Frontal cortex (tissue), 1 donor: ENCODE data around the gene LRCH4. TPM values are rescaled to one million over a fixed set of nuclear protein-coding genes. Genes with fewer than 3 reads are reported as not detected.

Source experiments
- small RNA-seq: library from RNA; depleted of rRNA; stranded (forward); fragments of <200 nt; gene quantifications from one replicate; pipeline ENCODE3, GENCODE V24; 2014
- total RNA-seq: library from RNA; depleted of rRNA; stranded (reverse); fragments of >200 nt; gene quantifications from one replicate; pipeline ENCODE4 v1.2.3, GENCODE V29; 2014

The LRCH4 gene
- total RNA-seq, 1 donor from 2014 or later, result 6.1 TPM

Small RNAs within 50 kb of the gene (small RNA-seq; reads per million reads assigned to genes)
- gene RN7SL416P (not detected), gene SAP25 (not detected)

Other genes starting within 250 kb of the LRCH4 start
- gene PILRB, start 228.0 kb downstream of the LRCH4 start, total RNA-seq, result 9.0 TPM
- 0.82 TPM for gene PILRA, start 212.6 kb downstream of the LRCH4 start, total RNA-seq
- 2.0 TPM for gene ZCWPW1, start 157.4 kb downstream of the LRCH4 start, total RNA-seq
- gene MEPCE, start 156.3 kb downstream of the LRCH4 start, total RNA-seq, result 27.7 TPM
- 7.3 TPM for gene PPP1R35, start 149.6 kb downstream of the LRCH4 start, total RNA-seq
- gene SPACDR, start 121.9 kb downstream of the LRCH4 start, total RNA-seq, result not detected
- 7.3 TPM for gene TSC22D4, start 106.9 kb downstream of the LRCH4 start, total RNA-seq
- gene NYAP1, start 102.2 kb downstream of the LRCH4 start, total RNA-seq, result 55.0 TPM
- 2.0 TPM for gene AGFG2, start 46.9 kb downstream of the LRCH4 start, total RNA-seq
- gene SAP25, start 12.2 kb downstream of the LRCH4 start, total RNA-seq, result not detected
- gene FBXO24, start 199 bp upstream of the LRCH4 start, total RNA-seq, result 0.41 TPM
- 3.3 TPM for gene PCOLCE, start 16.2 kb upstream of the LRCH4 start, total RNA-seq
- 9.0 TPM for gene MOSPD3, start 26.4 kb upstream of the LRCH4 start, total RNA-seq
- gene TFR2, start 55.4 kb upstream of the LRCH4 start, total RNA-seq, result 2.9 TPM
- gene ACTL6B, start 70.3 kb upstream of the LRCH4 start, total RNA-seq, result 163 TPM
- gene GNB2, start 87.6 kb upstream of the LRCH4 start, total RNA-seq, result 72.6 TPM
- gene GIGYF1, start 108.1 kb upstream of the LRCH4 start, total RNA-seq, result 15.1 TPM
- gene POP7, start 120.0 kb upstream of the LRCH4 start, total RNA-seq, result 52.6 TPM
- not detected for gene EPO, start 134.3 kb upstream of the LRCH4 start, total RNA-seq
- not detected for gene ZAN, start 147.5 kb upstream of the LRCH4 start, total RNA-seq
- gene EPHB4, start 241.4 kb upstream of the LRCH4 start, total RNA-seq, result 7.7 TPM